ENCODE measurements around the gene CCDC106.

The CCDC106 gene

GRCh38 chr19:55633861-55634260 lies 14.2 kb upstream of the CCDC106 start:
- intact Hi-C loops (cut with DNase I; ENCODE audit: low total_unique reads) = loop anchor here (5.0 to 10.0 kb wide), 2 partner anchors 37 to 229 kb away; partner anchors contain the start of genes FIZ1 and UBE2S
- no peak for DNase-seq
- H3K27ac ChIP-seq = peak overlapping the region in 1 of 2 donors; percentile 100
- peaks cover 5 to 38% (median 31%) of the 10 kb centered on the region in 4 donors for H3K4me1 ChIP-seq
- H3K27me3 ChIP-seq = no peaks in the 10 kb centered on the region
- peaks cover 0 to 6% (median 0%) of the 10 kb centered on the region in 3 donors for H3K36me3 ChIP-seq
- TF ChIP-seq CTCF (IDR thresholded peaks at IDR 0.05) = no peak
- H3K4me3 ChIP-seq = no peak overlapping the region
- no peaks in the 10 kb centered on the region for H3K9me3 ChIP-seq

GRCh38 chr19:55635334-55635717 lies 12.7 kb upstream of the CCDC106 start:
- Histone ChIP-seq H3K27me3 (no peaks in the 10 kb centered on the region), H3K36me3 (peaks cover 0 to 6% (median 0%) of the 10 kb centered on the region in 3 donors), H3K27ac (peak overlapping the region; percentile 99 to 100), H3K9me3 (no peaks in the 10 kb centered on the region), H3K4me3 (peak overlapping the region; percentile 95 to 99), H3K4me1 (peaks cover 5 to 53% (median 44%) of the 10 kb centered on the region in 4 donors)
- DNase-seq = no peak
- intact Hi-C loops (cut with DNase I; ENCODE audit: low total_unique reads) = loop anchor here (10.0 kb wide), 1 partner anchor 231 kb away; the partner anchor contains the start of gene UBE2S
- no peak for TF ChIP-seq CTCF (IDR thresholded peaks at IDR 0.05)

GRCh38 chr19:55635856-55636440 lies 12.1 kb upstream of the CCDC106 start:
- intact Hi-C loops (cut with DNase I; ENCODE audit: low total_unique reads) = loop anchor here (10.0 kb wide), 1 partner anchor 231 kb away; the partner anchor contains the start of gene UBE2S
- peaks cover 5 to 56% (median 47%) of the 10 kb centered on the region in 4 donors for H3K4me1 ChIP-seq

GRCh38 chr19:55636723-55637122 lies 11.3 kb upstream of the CCDC106 start:
- no peak for TF ChIP-seq CTCF (IDR thresholded peaks at IDR 0.05)
- Histone ChIP-seq H3K9me3 (no peaks in the 10 kb centered on the region), H3K27me3 (no peaks in the 10 kb centered on the region), H3K4me1 (peaks cover 5 to 60% (median 51%) of the 10 kb centered on the region in 4 donors), H3K4me3 (peak overlapping the region in 1 of 2 donors; percentile 95), H3K27ac (peak overlapping the region in 1 of 2 donors; percentile 100), H3K36me3 (peaks cover 0 to 6% (median 0%) of the 10 kb centered on the region in 3 donors)
- intact Hi-C loops (cut with DNase I; ENCODE audit: low total_unique reads) = loop anchor here (10.0 kb wide), 1 partner anchor 232 kb away; the partner anchor contains the start of gene UBE2S
- DNase-seq = no peak

More at GRCh38 chr19:55635856-55636440, 12.1 kb upstream of the CCDC106 start:
- no peak for TF ChIP-seq CTCF (IDR thresholded peaks at IDR 0.05)
- Histone ChIP-seq H3K4me3 (peak overlapping the region; percentile 95 to 99), H3K36me3 (peaks cover 0 to 6% (median 0%) of the 10 kb centered on the region in 3 donors), H3K27me3 (no peaks in the 10 kb centered on the region), H3K27ac (peak overlapping the region; percentile 99 to 100), H3K9me3 (no peaks in the 10 kb centered on the region)
- DNase-seq = no peak

- Histone ChIP-seq H3K27me3 (no peaks in the 10 kb centered on the region), H3K9me3 (no peaks in the 10 kb centered on the region), H3K4me1 (peaks cover 5 to 68% (median 59%) of the 10 kb centered on the region in 4 donors), H3K36me3 (peaks cover 0 to 6% (median 0%) of the 10 kb centered on the region in 3 donors), H3K4me3 (no peak overlapping the region), H3K27ac (no peak overlapping the region)
- DNase-seq = no peak
- TF ChIP-seq CTCF (IDR thresholded peaks at IDR 0.05) = no peak
- intact Hi-C loops (cut with DNase I; ENCODE audit: low total_unique reads) = loop anchor here (10.0 kb wide), 1 partner anchor 233 kb away; the partner anchor contains the start of gene UBE2S
Observed at GRCh38 chr19:55637534-55637933, 10.5 kb upstream of the CCDC106 start.
